IMR-90 (cell line): ENCODE results near the gene CUTA. TPM values are rescaled to one million over a fixed set of nuclear protein-coding genes. Genes with fewer than 3 reads are reported as not detected.

Experiments
- ATAC-seq: fragments of 200-7000 bp; cut with Tn5 transposase; 2 replicates; pipeline ENCODE4 v1.9.1; 2020; ENCODE audit warnings: low read depth, mild to moderate bottlenecking, moderate library complexity
- BruUV-seq: library from RNA; stranded (reverse); fragments of 400-500 nt; replicated peaks from 2 replicates; lab custom pipeline; 2021; lab: Mats Ljungman, UMichigan
- CTCF ChIA-PET: fragments of 300-600 bp; formaldehyde crosslinking; extraction: SDS; loops from one replicate; lab custom pipeline; 2021; ENCODE audit warnings: antibody characterized with exemption; lab: Yijun Ruan, JAX
- POLR2A ChIA-PET: fragments of 300-600 bp; sonication (Branson Sonifier 250); formaldehyde crosslinking; loops from one replicate; lab custom pipeline; 2022; ENCODE audit warnings: antibody characterized with exemption; ENCODE audit not compliant: unreplicated experiment; lab: Charles Lee
- DNase-seq: peaks from one replicate; pipeline ENCODE4 v3.0.0; 2013
- H2AFZ ChIP-seq: replicated peaks from 2 replicates; pipeline ENCODE3; 2013; ENCODE audit warnings: low read length, mild to moderate bottlenecking; ENCODE audit not compliant: poor library complexity
- H2AK5ac ChIP-seq: 2 replicates; pipeline ENCODE4 v1.6.1; 2013; ENCODE audit warnings: low read depth, low read length, inconsistent platforms
- H2AK9ac ChIP-seq: replicated peaks from 2 replicates; pipeline ENCODE3; 2013; ENCODE audit warnings: mild to moderate bottlenecking, low read depth, low read length, moderate library complexity; ENCODE audit not compliant: poor library complexity
- H2BK120ac ChIP-seq: 2 replicates; pipeline ENCODE4 v1.6.1; 2013; ENCODE audit warnings: low read depth, low read length, inconsistent platforms
- H2BK15ac ChIP-seq: 3 replicates; pipeline ENCODE4 v1.6.1; 2013; ENCODE audit warnings: low read depth, low read length, inconsistent platforms
- H2BK20ac ChIP-seq: 2 replicates; pipeline ENCODE4 v1.6.1; 2013; ENCODE audit warnings: low read depth, mild to moderate bottlenecking, inconsistent platforms, low read length, moderate library complexity
- H2BK5ac ChIP-seq: 2 replicates; pipeline ENCODE4 v1.6.1; 2013; ENCODE audit warnings: mild to moderate bottlenecking, low read depth, low read length, inconsistent platforms; ENCODE audit not compliant: poor library complexity, severe bottlenecking
- H3K14ac ChIP-seq: replicated peaks from 2 replicates; pipeline ENCODE4 v1.6.1; 2013; ENCODE audit warnings: low read depth, low read length, inconsistent platforms
- H3K18ac ChIP-seq: 2 replicates; pipeline ENCODE4 v1.6.1; 2013; ENCODE audit warnings: low read depth, low read length, control low read depth
- H3K23ac ChIP-seq: 2 replicates; pipeline ENCODE4 v1.6.1; 2013; ENCODE audit warnings: low read depth, low read length, inconsistent platforms
- H3K27ac ChIP-seq: 2 replicates; pipeline ENCODE4 v1.5.1; 2013; ENCODE audit warnings: mild to moderate bottlenecking, control low read depth, low read length; ENCODE audit not compliant: insufficient read depth
- H3K27me3 ChIP-seq: 2 replicates; pipeline ENCODE4 v1.6.1; 2013; ENCODE audit warnings: low read length; ENCODE audit not compliant: control insufficient read depth, insufficient read depth
- H3K36me3 ChIP-seq: 2 replicates; pipeline ENCODE4 v1.6.1; 2013; ENCODE audit warnings: low read length, mixed read lengths; ENCODE audit not compliant: control insufficient read depth, insufficient read depth
- H3K4ac ChIP-seq: 2 replicates; pipeline ENCODE4 v1.6.1; 2013; ENCODE audit warnings: low read depth, low read length, inconsistent platforms
- H3K4me1 ChIP-seq: 2 replicates; pipeline ENCODE4 v1.6.1; 2013; ENCODE audit warnings: low read length, mixed read lengths; ENCODE audit not compliant: control insufficient read depth, insufficient read depth
- H3K4me2 ChIP-seq: 2 replicates; pipeline ENCODE4 v1.6.1; 2013; ENCODE audit warnings: low read depth, mild to moderate bottlenecking, control low read depth, low read length, moderate library complexity
- H3K4me3 ChIP-seq: 2 replicates; pipeline ENCODE4 v1.5.1; 2013; ENCODE audit warnings: low read depth, mild to moderate bottlenecking, control low read depth, low read length, moderate library complexity; ENCODE audit not compliant: insufficient read depth
- H3K56ac ChIP-seq: 2 replicates; pipeline ENCODE4 v1.6.1; 2013; ENCODE audit warnings: low read length, inconsistent platforms; ENCODE audit not compliant: insufficient read depth; ENCODE audit errors: extremely low read depth
- H3K79me1 ChIP-seq, 2 experiments: 2 replicates each; pipeline ENCODE4 v1.6.1; 2013; ENCODE audit warnings: low read length in 2 of 2, inconsistent platforms in 1 of 2, low read depth in 1 of 2
- H3K9ac ChIP-seq: 2 replicates; pipeline ENCODE4 v1.6.1; 2013; ENCODE audit warnings: low read depth, low read length, control low read depth
- H3K9me1 ChIP-seq: 2 replicates; pipeline ENCODE4 v1.6.1; 2013; ENCODE audit warnings: low read length, inconsistent platforms; ENCODE audit not compliant: insufficient read depth
- H3K9me3 ChIP-seq: 2 replicates; pipeline ENCODE4 v1.6.1; 2013; ENCODE audit warnings: low read length; ENCODE audit not compliant: control insufficient read depth, insufficient read depth
- H4K20me1 ChIP-seq: 2 replicates; pipeline ENCODE4 v1.6.1; 2013; ENCODE audit warnings: low read length, inconsistent platforms; ENCODE audit not compliant: insufficient read depth
- H4K5ac ChIP-seq: 2 replicates; pipeline ENCODE4 v1.6.1; 2013; ENCODE audit warnings: mild to moderate bottlenecking, low read depth, low read length, control low read depth
- H4K8ac ChIP-seq, 2 experiments: 2 replicates each; pipeline ENCODE4 v1.6.1; 2013; ENCODE audit warnings: low read depth in 2 of 2, low read length in 2 of 2, control low read depth in 1 of 2, inconsistent platforms in 1 of 2
- H4K91ac ChIP-seq: 2 replicates; pipeline ENCODE4 v1.6.1; 2013; ENCODE audit warnings: low read depth, low read length, inconsistent platforms; ENCODE audit not compliant: insufficient read depth
- CEBPB ChIP-seq: IDR thresholded peaks from 2 replicates; pipeline ENCODE4 v1.6.1; 2012; ENCODE audit warnings: low read depth, low read length, improper control_type of control experiment
- MXI1 ChIP-seq: IDR thresholded peaks from 2 replicates; pipeline ENCODE4 v1.6.1; 2012; ENCODE audit warnings: low read depth, mild to moderate bottlenecking, low read length, moderate library complexity, borderline replicate concordance
- POLR2A ChIP-seq: IDR thresholded peaks from 2 replicates; pipeline ENCODE4 v1.6.1; 2012; ENCODE audit warnings: mild to moderate bottlenecking, low read depth, low read length
- RAD21 ChIP-seq: IDR thresholded peaks from 2 replicates; pipeline ENCODE4 v1.6.1; 2012; ENCODE audit warnings: low read length, improper control_type of control experiment
- RCOR1 ChIP-seq: IDR thresholded peaks from 2 replicates; pipeline ENCODE4 v1.6.1; 2012; ENCODE audit warnings: mild to moderate bottlenecking, low read length, improper control_type of control experiment; ENCODE audit not compliant: insufficient replicate concordance
- RFX5 ChIP-seq: IDR thresholded peaks from 2 replicates; pipeline ENCODE4 v1.8.0; 2012; ENCODE audit warnings: low read depth, mild to moderate bottlenecking, low read length, moderate library complexity
- WGBS, 2 experiments: methylation state at CpG; one replicate each; pipeline versions ENCODE4 v1.1.5 to v1.1.7; 2013; ENCODE audit warnings: missing lambda C conversion rate in 2 of 2; ENCODE audit not compliant: insufficient read length in 1 of 2; ENCODE audit errors: extremely low coverage in 2 of 2; 5-methylcytosine and 5-hydroxymethylcytosine counted together
- dilution Hi-C: fragments of 300-500 bp; cut with HindIII; formaldehyde crosslinking; loops from one replicate; pipeline ENCODE4 v1.14.3; 2018; ENCODE audit warnings: low sequenced_read_pairs; ENCODE audit not compliant: unreplicated experiment
- in situ Hi-C: fragments of 300-500 bp; cut with MboI; formaldehyde crosslinking; loops from 3 replicates; pipeline ENCODE4 v1.14.3; 2019; ENCODE audit warnings: low sequenced_read_pairs, inconsistent platforms, mixed read lengths
- intact Hi-C: fragments of 100-400 bp; cut with micrococcal nuclease; formaldehyde crosslinking; loops from 2 replicates; pipeline ENCODE4 v1.10.0; 2022
- polyA plus RNA-seq, 3 experiments: library from polyadenylated mRNA; depleted of rRNA; stranded (reverse); fragments of >200 nt; gene quantifications; 2 replicates each; pipeline ENCODE4 v1.2.3, GENCODE V29; 2012; ENCODE audit warnings: low replicate concordance in 1 of 3
- total RNA-seq: library from RNA; depleted of rRNA; stranded (reverse); fragments of >200 nt; gene quantifications from 2 replicates; pipeline ENCODE4 v1.2.3, GENCODE V29; 2012
- TF ChIP-seq, protein P1 (sequence below): conservative IDR thresholded peaks from 2 replicates; pipeline ENCODE4 v1.5.1; 2012; ENCODE audit warnings: mild to moderate bottlenecking, low read depth, low read length, improper control_type of control experiment

CUTA gene
- total and polyA plus RNA-seq, 2 of the 4 experiments (the other 2 are of a cell fraction), result 136 to 427 TPM

DNA sequence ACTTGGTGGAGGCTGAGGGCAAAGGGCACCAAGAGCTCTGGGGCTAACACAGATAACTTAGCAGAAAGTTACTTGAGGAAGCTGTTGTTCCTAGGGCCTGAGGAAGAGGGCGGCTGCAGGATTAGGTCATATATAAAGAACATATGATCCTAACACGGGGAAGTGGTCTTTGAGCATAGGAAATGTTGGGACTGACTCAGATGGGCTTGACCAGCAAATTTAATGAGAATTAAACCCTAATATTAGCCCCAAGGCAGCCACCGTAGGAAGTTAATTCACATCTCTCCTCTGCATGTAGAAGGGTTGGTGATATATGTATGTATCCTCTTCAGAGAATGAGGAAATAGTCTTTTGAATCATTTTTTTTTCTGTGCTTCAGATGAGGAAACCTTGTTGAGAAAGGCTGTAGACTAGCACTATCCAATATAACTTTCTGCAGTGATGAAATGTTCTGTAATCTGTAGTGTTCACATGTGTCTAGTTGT is 27.3 kb upstream of the CUTA start:
- dilution Hi-C loops, result no loop called here
- WGBS, 2 experiments, result no CpG with 5 or more reads among the region's 3 CpGs

More for the DNA sequence above, 27.3 kb upstream of the CUTA start:
- Histone ChIP-seq H3K56ac (no peak overlapping the region), H3K23ac (no peak overlapping the region), H3K4me2 (no peak overlapping the region), H4K91ac (no peak overlapping the region), H3K14ac (no peak overlapping the region), H3K4me3 (no peak overlapping the region), H2AK5ac (no peak overlapping the region), H2BK5ac (no peak overlapping the region), H2AK9ac (no peak overlapping the region), H3K4me1 (no peaks in the 10 kb centered on the region), H3K9me3 (no peaks in the 10 kb centered on the region), H2AFZ (no peak overlapping the region), H3K36me3 (peaks cover 72% of the 10 kb centered on the region), H4K5ac (no peak overlapping the region), H3K4ac (no peak overlapping the region), H2BK20ac (no peak overlapping the region), H3K18ac (no peak overlapping the region), H3K27ac (no peak overlapping the region), H3K9me1 (no peaks in the 10 kb centered on the region; the same call in 1 of the 2 replicates), H4K8ac (no peak overlapping the region), H2BK120ac (no peak overlapping the region), H3K79me1 (peaks cover 0 to 4% of the 10 kb centered on the region in 2 experiments; a peak in 1 of 4 replicates), H2BK15ac (no peak overlapping the region), H4K20me1 (no peaks in the 10 kb centered on the region; the same call in 1 of the 2 replicates), H3K9ac (no peak overlapping the region), H3K27me3 (no peaks in the 10 kb centered on the region)
- ChIA-PET CTCF (no interaction called here), POLR2A (no interaction called here)
- no peak for ATAC-seq
- no peak for DNase-seq
- in situ Hi-C loops (no loop called here), intact Hi-C loops (no loop called here)
- BruUV-seq, result no TSS peak
- TF ChIP-seq RFX5 (no peak), CEBPB (no peak), POLR2A (no peak), RAD21 (no peak), RCOR1 (no peak), MXI1 (no peak)
- TF ChIP-seq, protein P1, sequence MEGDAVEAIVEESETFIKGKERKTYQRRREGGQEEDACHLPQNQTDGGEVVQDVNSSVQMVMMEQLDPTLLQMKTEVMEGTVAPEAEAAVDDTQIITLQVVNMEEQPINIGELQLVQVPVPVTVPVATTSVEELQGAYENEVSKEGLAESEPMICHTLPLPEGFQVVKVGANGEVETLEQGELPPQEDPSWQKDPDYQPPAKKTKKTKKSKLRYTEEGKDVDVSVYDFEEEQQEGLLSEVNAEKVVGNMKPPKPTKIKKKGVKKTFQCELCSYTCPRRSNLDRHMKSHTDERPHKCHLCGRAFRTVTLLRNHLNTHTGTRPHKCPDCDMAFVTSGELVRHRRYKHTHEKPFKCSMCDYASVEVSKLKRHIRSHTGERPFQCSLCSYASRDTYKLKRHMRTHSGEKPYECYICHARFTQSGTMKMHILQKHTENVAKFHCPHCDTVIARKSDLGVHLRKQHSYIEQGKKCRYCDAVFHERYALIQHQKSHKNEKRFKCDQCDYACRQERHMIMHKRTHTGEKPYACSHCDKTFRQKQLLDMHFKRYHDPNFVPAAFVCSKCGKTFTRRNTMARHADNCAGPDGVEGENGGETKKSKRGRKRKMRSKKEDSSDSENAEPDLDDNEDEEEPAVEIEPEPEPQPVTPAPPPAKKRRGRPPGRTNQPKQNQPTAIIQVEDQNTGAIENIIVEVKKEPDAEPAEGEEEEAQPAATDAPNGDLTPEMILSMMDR, result no peak
